ENCODE data around the gene PLSCR2.
"Not testable (repeated sequence)": the region's sequence is repeated elsewhere in the genome, so short reads cannot be mapped to it uniquely, and the experiment has no call there.

The PLSCR2 gene

DNA sequence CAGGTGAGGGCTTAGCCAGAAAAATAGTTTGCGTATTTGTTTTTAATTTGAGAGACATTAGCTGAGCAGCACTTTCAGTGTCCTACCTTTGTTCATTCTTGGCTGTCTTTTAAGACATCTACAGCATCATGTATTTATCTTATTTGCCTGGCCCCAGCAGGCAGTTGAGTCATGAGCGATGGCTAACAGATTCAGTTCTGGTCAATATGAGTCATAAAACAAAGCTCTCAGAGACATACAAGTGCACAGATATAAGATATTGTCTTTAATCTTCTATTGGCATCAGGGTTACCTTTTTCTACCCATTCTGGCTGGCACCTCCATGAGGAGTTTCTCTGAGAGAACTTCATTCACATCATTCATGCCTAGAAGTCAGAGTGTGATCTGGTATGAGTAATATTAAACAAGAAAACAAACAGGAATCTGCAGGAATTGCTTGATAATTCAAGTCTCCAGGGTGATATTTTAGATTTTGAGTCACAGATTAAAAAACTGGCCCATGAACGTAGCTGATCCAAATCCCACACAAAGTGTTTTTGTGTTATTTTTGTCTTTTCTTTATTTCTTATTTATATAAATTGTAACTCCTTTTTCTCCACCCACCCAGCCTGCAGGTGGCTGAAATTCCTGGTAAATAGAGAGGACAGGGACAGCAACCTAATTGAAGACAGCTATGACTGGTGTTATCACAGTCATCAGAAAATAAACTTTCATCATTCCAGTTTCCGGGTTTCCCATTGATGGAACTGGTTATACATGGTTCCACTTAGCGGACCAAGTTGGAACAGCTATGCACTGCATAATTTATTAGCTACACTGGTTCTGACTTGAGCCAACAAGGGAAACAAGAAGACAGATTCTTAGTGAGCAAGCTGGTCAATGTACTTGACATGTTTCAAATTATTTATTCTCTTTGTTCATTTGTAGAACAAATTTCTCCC is 47.3 kb downstream of the PLSCR2 start:
- no peak for DNase-seq (ENCODE audit: low read depth, low spot score)

- no peak for DNase-seq (ENCODE audit: low read depth, low spot score)
These were observed 53.0 kb downstream of the PLSCR2 start for GRCh38 chr3:146416366-146416765.

DNA sequence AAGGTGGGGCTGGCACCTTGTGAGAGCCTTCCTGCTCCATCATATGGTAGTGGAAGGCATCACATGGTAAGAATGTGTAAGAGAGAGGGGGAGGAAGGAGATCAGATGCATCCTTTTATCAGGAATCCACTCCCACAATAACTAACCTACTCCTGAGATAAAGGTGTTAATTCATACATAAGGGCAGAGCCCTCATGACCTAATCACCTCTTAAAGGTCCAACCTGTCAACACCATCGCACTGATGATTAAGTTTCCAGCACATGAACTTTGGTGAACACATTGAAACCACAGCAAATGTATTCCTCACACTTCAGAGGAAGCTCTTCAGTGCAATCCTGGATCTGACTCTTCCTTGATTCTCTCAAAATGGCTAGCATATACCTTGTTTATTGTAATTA is 55.4 kb downstream of the PLSCR2 start:
- no peak for DNase-seq (ENCODE audit: low read depth, low spot score)

GRCh38 chr3:146412711-146413110 is 56.6 kb downstream of the PLSCR2 start:
- DNase-seq (ENCODE audit: low read depth, low spot score), result not testable (repeated sequence)

DNA sequence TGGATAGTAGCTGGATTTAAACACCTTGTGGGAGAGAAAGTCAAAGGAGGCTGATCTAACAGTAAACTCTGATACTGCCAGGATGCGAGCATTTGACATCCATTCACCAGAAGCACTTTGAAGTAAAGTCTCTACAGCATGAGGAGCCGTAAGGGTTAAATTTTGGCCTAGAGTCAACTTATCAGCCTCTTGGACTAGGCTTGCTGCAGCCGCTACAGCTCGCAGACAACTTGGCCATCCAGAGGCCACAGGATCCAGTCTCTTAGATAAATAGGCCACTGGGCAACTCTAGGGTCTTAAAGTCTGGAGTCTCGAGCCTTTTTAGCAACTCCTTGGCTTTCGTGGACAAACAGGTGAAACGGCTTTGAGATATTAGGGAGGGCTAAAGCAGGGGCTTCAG is 61.4 kb downstream of the PLSCR2 start:
- DNase-seq (ENCODE audit: low read depth, low spot score), result no peak

- no peak for DNase-seq (ENCODE audit: low read depth, low spot score)
These were observed 64.9 kb downstream of the PLSCR2 start for GRCh38 chr3:146404436-146404835.

GRCh38 chr3:146403792-146404191 is 65.6 kb downstream of the PLSCR2 start:
- no peak for DNase-seq (ENCODE audit: low read depth, low spot score)

DNA sequence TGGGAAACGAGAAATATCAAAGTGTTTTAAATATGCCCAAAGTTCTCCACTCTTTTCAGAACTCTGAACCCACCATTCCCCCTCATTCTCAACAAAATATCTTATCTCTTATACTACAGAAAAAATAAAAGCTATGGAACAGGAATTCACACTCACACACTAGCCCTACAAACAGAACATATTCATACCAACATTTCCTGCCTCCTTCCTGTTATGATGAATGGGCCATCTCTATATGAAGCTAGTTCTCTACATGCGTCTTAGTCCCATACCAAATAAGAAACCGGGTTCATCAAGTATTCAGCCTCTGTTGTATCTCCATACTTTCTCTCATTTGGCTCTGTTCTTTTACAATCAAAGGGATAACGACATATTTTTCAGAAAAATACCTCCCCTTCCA is 72.6 kb downstream of the PLSCR2 start:
- DNase-seq (ENCODE audit: low read depth, low spot score), result no peak

- no peak for DNase-seq (ENCODE audit: low read depth, low spot score)
These were observed 74.2 kb downstream of the PLSCR2 start for GRCh38 chr3:146395164-146395563.

GRCh38 chr3:146390957-146391356 is 78.4 kb downstream of the PLSCR2 start:
- DNase-seq (ENCODE audit: low read depth, low spot score), result no peak

DNA sequence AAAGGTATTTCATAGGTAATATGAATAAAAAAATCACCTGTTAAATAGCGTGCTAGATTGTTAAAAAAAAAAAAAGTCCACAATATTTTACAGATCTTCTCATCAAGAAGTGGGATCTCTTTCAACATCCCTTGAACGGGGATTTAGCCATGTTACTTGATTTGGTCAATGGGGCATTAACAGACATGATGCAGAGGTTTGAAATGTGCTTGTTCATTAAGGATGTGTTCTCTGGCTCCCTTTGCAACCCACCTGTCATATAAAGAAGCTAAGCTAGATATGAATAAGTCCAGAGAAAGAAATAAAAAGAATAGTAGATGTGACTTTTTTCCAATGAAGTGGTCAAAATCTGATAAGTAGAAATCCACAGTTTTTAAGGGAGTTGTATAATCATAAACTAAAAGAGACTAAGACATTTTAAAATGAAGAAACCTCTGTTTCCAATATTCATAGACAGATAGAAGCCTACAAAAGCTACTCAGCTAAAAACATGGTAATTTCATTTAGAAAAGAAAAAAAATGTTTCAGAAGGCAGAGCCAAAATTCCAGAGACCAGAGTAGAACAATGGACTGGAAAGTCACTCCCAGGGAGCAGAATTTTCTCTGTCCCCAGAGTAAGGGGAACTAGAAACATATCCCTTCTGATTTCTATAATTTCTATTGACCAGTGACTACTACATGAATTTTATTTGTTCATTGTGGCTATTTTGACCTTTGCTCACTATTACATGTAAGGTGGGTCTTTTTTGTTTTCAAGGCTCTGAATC is 79.2 kb downstream of the PLSCR2 start:
- DNase-seq (ENCODE audit: low read depth, low spot score), result no peak

- DNase-seq (ENCODE audit: low read depth, low spot score), result no peak
These were observed 81.8 kb downstream of the PLSCR2 start for GRCh38 chr3:146387566-146387965.

GRCh38 chr3:146386936-146387335 is 82.4 kb downstream of the PLSCR2 start:
- DNase-seq (ENCODE audit: low read depth, low spot score), result no peak

GRCh38 chr3:146384786-146385185 is 84.6 kb downstream of the PLSCR2 start:
- DNase-seq (ENCODE audit: low read depth, low spot score), result no peak

Data from ELF-1 (cell line).